GM12878 (cell line): Measurements from ENCODE around the gene TTYH3. TPM values are rescaled to one million over a fixed set of nuclear protein-coding genes. Genes with fewer than 3 reads are reported as not detected.

ENCODE experiments used
- BMI1 ChIP-seq: fragments of 450-650 bp; IDR thresholded peaks from 2 replicates; pipeline ENCODE4 v1.6.1; 2016; ENCODE audit warnings: mild to moderate bottlenecking, moderate library complexity, borderline replicate concordance
- CBX5 ChIP-seq: sonication (generic); IDR thresholded peaks from 2 replicates; pipeline ENCODE4 v1.6.1; 2016; ENCODE audit warnings: low read depth, moderate library complexity, mild to moderate bottlenecking, inconsistent platforms
- CHD4 ChIP-seq: fragments of 200-600 bp; sonication (generic); IDR thresholded peaks from 2 replicates; pipeline ENCODE4 v1.6.1; 2016; ENCODE audit warnings: mild to moderate bottlenecking
- DPF2 ChIP-seq: fragments of 450-650 bp; IDR thresholded peaks from 2 replicates; pipeline ENCODE4 v1.6.1; 2017; ENCODE audit warnings: mild to moderate bottlenecking
- EED ChIP-seq: sonication (generic); IDR thresholded peaks from 2 replicates; pipeline ENCODE4 v1.6.1; 2016; ENCODE audit warnings: antibody characterized with exemption, low read depth
- ETV6 ChIP-seq, 2 experiments: fragments of 450-650 bp in 1 of 2; IDR thresholded peaks in 1 of 2; conservative IDR thresholded peaks in 1 of 2; 2 replicates each; pipeline ENCODE4 v1.6.1; 2014; ENCODE audit warnings: antibody characterized with exemption in 1 of 2, borderline replicate concordance in 1 of 2, low read depth in 1 of 2, mild to moderate bottlenecking in 1 of 2, moderate library complexity in 1 of 2
- KDM1A ChIP-seq: fragments of 200-600 bp; sonication (generic); IDR thresholded peaks from 2 replicates; pipeline ENCODE4 v1.6.1; 2016; ENCODE audit warnings: borderline replicate concordance
- NFYB ChIP-seq: IDR thresholded peaks from 2 replicates; pipeline ENCODE4 v1.6.1; 2011; ENCODE audit warnings: low read depth, mild to moderate bottlenecking, low read length, improper control_type of control experiment, moderate library complexity; ENCODE audit not compliant: insufficient read depth
- PML ChIP-seq: IDR thresholded peaks from 2 replicates; pipeline ENCODE4 v1.6.1; 2012; ENCODE audit warnings: low read length, inconsistent platforms
- POU2F2 ChIP-seq: IDR thresholded peaks from 3 replicates; pipeline ENCODE4 v1.6.1; 2011; ENCODE audit warnings: low read depth, mild to moderate bottlenecking, low read length, borderline replicate concordance
- RAD21 ChIP-seq: IDR thresholded peaks from 2 replicates; pipeline ENCODE4 v1.6.1; 2011; ENCODE audit warnings: mild to moderate bottlenecking, low read depth, low read length, moderate library complexity; ENCODE audit not compliant: insufficient read depth
- RB1 ChIP-seq: fragments of 450-650 bp; formaldehyde crosslinking; IDR thresholded peaks from 2 replicates; pipeline ENCODE4 v1.6.1; 2017; ENCODE audit warnings: mild to moderate bottlenecking, borderline replicate concordance
- RELA ChIP-seq: fragments of 450-650 bp; IDR thresholded peaks from 2 replicates; pipeline ENCODE4 v1.8.0; 2014; ENCODE audit warnings: borderline replicate concordance; ENCODE audit not compliant: partially characterized antibody
- RUNX3 ChIP-seq: IDR thresholded peaks from 2 replicates; pipeline ENCODE4 v1.6.1; 2012; ENCODE audit warnings: low read length, inconsistent platforms
- SIX5 ChIP-seq: IDR thresholded peaks from 2 replicates; pipeline ENCODE4 v1.6.1; 2011; ENCODE audit warnings: mild to moderate bottlenecking, low read depth, low read length, moderate library complexity; ENCODE audit not compliant: severe bottlenecking
- SMC3 ChIP-seq: IDR thresholded peaks from 2 replicates; pipeline ENCODE4 v1.6.1; 2011; ENCODE audit warnings: low read length, improper control_type of control experiment, borderline replicate concordance
- SP1 ChIP-seq: IDR thresholded peaks from one replicate; pipeline ENCODE4 v1.6.1; 2011; ENCODE audit warnings: low read depth, low read length
- ZNF217 ChIP-seq: fragments of 450-650 bp; IDR thresholded peaks from 2 replicates; pipeline ENCODE4 v1.6.1; 2017; ENCODE audit warnings: antibody characterized with exemption, mild to moderate bottlenecking
- ZNF274 ChIP-seq: IDR thresholded peaks from one replicate; pipeline ENCODE4 v1.8.0; 2011; ENCODE audit not compliant: insufficient read length, insufficient read depth
- ZSCAN29 ChIP-seq: fragments of 450-650 bp; IDR thresholded peaks from 2 replicates; pipeline ENCODE4 v1.6.1; 2017; ENCODE audit warnings: mild to moderate bottlenecking, moderate library complexity
- polyA plus RNA-seq, 11 experiments: library from polyadenylated mRNA; depleted of rRNA in 4 of 11; unstranded in 6 of 11; stranded (reverse) in 5 of 11; fragments of >200 nt; fragmentation: Nextera tagmentation in 4 of 11; fragmentation: Illumina TruSeq in 1 of 11; extraction: Ambion mirVana in 4 of 11; extraction: Trizol in 1 of 11; gene quantifications; 1 replicate in 1 of 11; 2 replicates in 10 of 11; pipeline versions ENCODE4 v1.2.1 to v1.2.3, GENCODE V29; 2011 to 2016; ENCODE audit warnings: inconsistent platforms in 2 of 11, missing spikeins in 2 of 11, low read depth in 1 of 11
- total RNA-seq, 4 experiments: library from RNA; depleted of rRNA in 3 of 4; stranded (reverse); fragments of >200 nt in 3 of 4; fragmentation: Illumina TruSeq in 1 of 4; extraction: Trizol in 1 of 4; gene quantifications; 2 replicates each; pipeline versions ENCODE4 v1.2.1 to v1.2.3, GENCODE V29; 2013 to 2021
- TF ChIP-seq, protein P1 (sequence below): fragments of 450-650 bp; IDR thresholded peaks from 2 replicates; pipeline ENCODE4 v1.6.1; 2017; ENCODE audit warnings: mild to moderate bottlenecking, moderate library complexity
- TF ChIP-seq, protein P2 (sequence below): fragments of 450-650 bp; IDR thresholded peaks from 2 replicates; pipeline ENCODE4 v1.6.1; 2017; ENCODE audit warnings: borderline replicate concordance
- TF ChIP-seq, protein P3 (sequence below): IDR thresholded peaks from 2 replicates; pipeline ENCODE4 v1.6.1; 2011; ENCODE audit warnings: low read depth, mild to moderate bottlenecking, low read length, moderate library complexity, borderline replicate concordance; ENCODE audit errors: extremely low read depth
- TF ChIP-seq, protein P4 (sequence below): fragments of 450-650 bp; IDR thresholded peaks from 2 replicates; pipeline ENCODE4 v1.6.1; 2016; ENCODE audit warnings: mild to moderate bottlenecking

Gene TTYH3
- total and polyA plus RNA-seq, 10 of the 15 experiments (the other 5 are each of a cell fraction or from before 2014, with no cell fraction given): 0.79 to 71.4 (median 10.5) TPM

DNA sequence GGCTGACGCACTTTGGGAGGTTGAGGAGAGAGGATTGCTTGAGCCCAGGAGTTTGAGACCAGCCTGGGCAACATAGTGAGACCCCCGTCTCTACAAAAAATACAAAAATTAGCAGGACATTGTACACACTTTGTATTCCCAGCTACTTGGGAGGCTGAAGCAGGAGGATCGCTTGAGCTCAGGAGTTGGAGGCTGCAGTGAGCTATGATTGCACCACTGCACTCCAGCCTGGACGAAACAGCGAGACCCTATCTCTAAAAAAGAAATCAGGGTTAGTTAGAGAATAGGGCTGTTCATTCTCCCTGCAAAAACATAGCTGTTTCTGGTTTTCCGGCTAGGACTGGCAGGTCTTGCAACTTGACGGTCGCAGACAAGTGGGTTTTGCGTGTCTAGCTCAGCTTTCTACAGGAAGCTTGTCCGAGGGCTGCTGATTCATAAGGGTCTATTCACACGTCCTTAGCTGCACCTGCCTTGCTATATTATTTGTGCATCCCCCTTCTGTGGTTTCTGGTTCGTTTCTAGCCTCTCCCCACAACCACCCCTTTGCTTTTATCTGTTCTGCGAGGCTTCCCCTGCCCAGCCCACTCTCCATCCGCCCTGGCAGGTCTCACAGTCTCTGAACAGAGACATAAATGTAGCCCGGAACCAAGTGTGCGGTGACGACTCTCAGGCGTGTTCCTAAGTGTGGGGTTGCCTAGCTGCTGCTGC is 66.9 kb downstream of the TTYH3 start (continued):
- TF ChIP-seq SP1: peak; percentile 70
- peak; percentile 82 for TF ChIP-seq EED
- TF ChIP-seq NFYB: no peak
- TF ChIP-seq RB1: no peak
- TF ChIP-seq ZNF217: peak; percentile 27; the same call in 1 of the 2 replicates
- no peak for TF ChIP-seq KDM1A
- 0 out of 2 replicates have a peak, but pooled peaks have one; percentile 5 for TF ChIP-seq RAD21
- peak in 1 of 2 experiments; percentile 84; a peak in 2 of 4 replicates for TF ChIP-seq ETV6 (conservative IDR thresholded peaks at IDR 0.05 in 1 of 2, IDR thresholded peaks at IDR 0.05 in 1 of 2; ENCODE audit: borderline replicate concordance in 1 of 2, low read depth in 1 of 2)
- peak; percentile 100 for TF ChIP-seq RUNX3
- TF ChIP-seq SIX5: no peak
- TF ChIP-seq, protein P1, sequence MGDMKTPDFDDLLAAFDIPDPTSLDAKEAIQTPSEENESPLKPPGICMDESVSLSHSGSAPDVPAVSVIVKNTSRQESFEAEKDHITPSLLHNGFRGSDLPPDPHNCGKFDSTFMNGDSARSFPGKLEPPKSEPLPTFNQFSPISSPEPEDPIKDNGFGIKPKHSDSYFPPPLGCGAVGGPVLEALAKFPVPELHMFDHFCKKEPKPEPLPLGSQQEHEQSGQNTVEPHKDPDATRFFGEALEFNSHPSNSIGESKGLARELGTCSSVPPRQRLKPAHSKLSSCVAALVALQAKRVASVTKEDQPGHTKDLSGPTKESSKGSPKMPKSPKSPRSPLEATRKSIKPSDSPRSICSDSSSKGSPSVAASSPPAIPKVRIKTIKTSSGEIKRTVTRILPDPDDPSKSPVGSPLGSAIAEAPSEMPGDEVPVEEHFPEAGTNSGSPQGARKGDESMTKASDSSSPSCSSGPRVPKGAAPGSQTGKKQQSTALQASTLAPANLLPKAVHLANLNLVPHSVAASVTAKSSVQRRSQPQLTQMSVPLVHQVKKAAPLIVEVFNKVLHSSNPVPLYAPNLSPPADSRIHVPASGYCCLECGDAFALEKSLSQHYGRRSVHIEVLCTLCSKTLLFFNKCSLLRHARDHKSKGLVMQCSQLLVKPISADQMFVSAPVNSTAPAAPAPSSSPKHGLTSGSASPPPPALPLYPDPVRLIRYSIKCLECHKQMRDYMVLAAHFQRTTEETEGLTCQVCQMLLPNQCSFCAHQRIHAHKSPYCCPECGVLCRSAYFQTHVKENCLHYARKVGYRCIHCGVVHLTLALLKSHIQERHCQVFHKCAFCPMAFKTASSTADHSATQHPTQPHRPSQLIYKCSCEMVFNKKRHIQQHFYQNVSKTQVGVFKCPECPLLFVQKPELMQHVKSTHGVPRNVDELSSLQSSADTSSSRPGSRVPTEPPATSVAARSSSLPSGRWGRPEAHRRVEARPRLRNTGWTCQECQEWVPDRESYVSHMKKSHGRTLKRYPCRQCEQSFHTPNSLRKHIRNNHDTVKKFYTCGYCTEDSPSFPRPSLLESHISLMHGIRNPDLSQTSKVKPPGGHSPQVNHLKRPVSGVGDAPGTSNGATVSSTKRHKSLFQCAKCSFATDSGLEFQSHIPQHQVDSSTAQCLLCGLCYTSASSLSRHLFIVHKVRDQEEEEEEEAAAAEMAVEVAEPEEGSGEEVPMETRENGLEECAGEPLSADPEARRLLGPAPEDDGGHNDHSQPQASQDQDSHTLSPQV: no peak
- TF ChIP-seq CBX5: peak; percentile 93
- TF ChIP-seq CHD4: no peak
- TF ChIP-seq, protein P2, sequence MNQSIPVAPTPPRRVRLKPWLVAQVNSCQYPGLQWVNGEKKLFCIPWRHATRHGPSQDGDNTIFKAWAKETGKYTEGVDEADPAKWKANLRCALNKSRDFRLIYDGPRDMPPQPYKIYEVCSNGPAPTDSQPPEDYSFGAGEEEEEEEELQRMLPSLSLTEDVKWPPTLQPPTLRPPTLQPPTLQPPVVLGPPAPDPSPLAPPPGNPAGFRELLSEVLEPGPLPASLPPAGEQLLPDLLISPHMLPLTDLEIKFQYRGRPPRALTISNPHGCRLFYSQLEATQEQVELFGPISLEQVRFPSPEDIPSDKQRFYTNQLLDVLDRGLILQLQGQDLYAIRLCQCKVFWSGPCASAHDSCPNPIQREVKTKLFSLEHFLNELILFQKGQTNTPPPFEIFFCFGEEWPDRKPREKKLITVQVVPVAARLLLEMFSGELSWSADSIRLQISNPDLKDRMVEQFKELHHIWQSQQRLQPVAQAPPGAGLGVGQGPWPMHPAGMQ: no peak
- TF ChIP-seq, protein P3, sequence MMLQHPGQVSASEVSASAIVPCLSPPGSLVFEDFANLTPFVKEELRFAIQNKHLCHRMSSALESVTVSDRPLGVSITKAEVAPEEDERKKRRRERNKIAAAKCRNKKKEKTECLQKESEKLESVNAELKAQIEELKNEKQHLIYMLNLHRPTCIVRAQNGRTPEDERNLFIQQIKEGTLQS: no peak
- TF ChIP-seq, protein P4, sequence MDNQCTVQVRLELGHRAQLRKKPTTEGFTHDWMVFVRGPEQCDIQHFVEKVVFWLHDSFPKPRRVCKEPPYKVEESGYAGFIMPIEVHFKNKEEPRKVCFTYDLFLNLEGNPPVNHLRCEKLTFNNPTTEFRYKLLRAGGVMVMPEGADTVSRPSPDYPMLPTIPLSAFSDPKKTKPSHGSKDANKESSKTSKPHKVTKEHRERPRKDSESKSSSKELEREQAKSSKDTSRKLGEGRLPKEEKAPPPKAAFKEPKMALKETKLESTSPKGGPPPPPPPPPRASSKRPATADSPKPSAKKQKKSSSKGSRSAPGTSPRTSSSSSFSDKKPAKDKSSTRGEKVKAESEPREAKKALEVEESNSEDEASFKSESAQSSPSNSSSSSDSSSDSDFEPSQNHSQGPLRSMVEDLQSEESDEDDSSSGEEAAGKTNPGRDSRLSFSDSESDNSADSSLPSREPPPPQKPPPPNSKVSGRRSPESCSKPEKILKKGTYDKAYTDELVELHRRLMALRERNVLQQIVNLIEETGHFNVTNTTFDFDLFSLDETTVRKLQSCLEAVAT: peak; percentile 81
- peak; percentile 94 for TF ChIP-seq DPF2
- TF ChIP-seq POU2F2: peak; percentile 67; the same call in 1 of the 3 replicates
- TF ChIP-seq ZSCAN29: no peak
- no peak; the same call in 1 of the 2 replicates for TF ChIP-seq SMC3
- no peak for TF ChIP-seq BMI1
- TF ChIP-seq ZNF274: no peak
- peak; percentile 36; the same call in 1 of the 2 replicates for TF ChIP-seq PML
- TF ChIP-seq RELA: peak; percentile 49
